NCI-H748 treated with DMSO at 0.1 percent for 48 hours (cell line): Measurements from ENCODE around the gene GPRIN1.
"Not testable (repeated sequence)": the region's sequence is repeated elsewhere in the genome, so short reads cannot be mapped to it uniquely, and the experiment has no call there.

Source experiments
- DNase-seq: peaks from one replicate; lab custom pipeline; 2025; lab: John Stamatoyannopoulos, UW

The GPRIN1 gene

GRCh38 chr5:176597417-176598389, 12.3 kb downstream of the GPRIN1 start:
- no peak for DNase-seq

GRCh38 chr5:176596689-176597416, 13.1 kb downstream of the GPRIN1 start:
- DNase-seq, result no peak

GRCh38 chr5:176596069-176596644, 13.8 kb downstream of the GPRIN1 start:
- no peak for DNase-seq

- no peak for DNase-seq
Observed at GRCh38 chr5:176595386-176595943, 14.5 kb downstream of the GPRIN1 start.

GRCh38 chr5:176594554-176594953, 15.4 kb downstream of the GPRIN1 start:
- DNase-seq, result no peak

GRCh38 chr5:176593273-176593869, 16.6 kb downstream of the GPRIN1 start:
- DNase-seq, result no peak

- DNase-seq, result no peak
Observed at GRCh38 chr5:176592573-176592972, 17.4 kb downstream of the GPRIN1 start.

- DNase-seq, result not testable (repeated sequence)
Observed at GRCh38 chr5:176591667-176592066, 18.3 kb downstream of the GPRIN1 start.

GRCh38 chr5:176590035-176590717, 19.8 kb downstream of the GPRIN1 start:
- DNase-seq, result no peak

- DNase-seq, result no peak
Observed at GRCh38 chr5:176589039-176589769, 20.8 kb downstream of the GPRIN1 start.

- DNase-seq, result no peak
Observed at GRCh38 chr5:176588297-176588696, 21.7 kb downstream of the GPRIN1 start.

GRCh38 chr5:176587398-176587797, 22.6 kb downstream of the GPRIN1 start:
- DNase-seq, result no peak

GRCh38 chr5:176583076-176583475, 26.9 kb downstream of the GPRIN1 start:
- DNase-seq, result no peak

GRCh38 chr5:176581361-176581760, 28.6 kb downstream of the GPRIN1 start:
- DNase-seq, result no peak

- DNase-seq, result no peak
Observed at GRCh38 chr5:176579323-176579722, 30.6 kb downstream of the GPRIN1 start.

- DNase-seq, result peak; percentile 58
Observed at GRCh38 chr5:176578391-176578808, 31.6 kb downstream of the GPRIN1 start.

GRCh38 chr5:176577312-176578176, 32.4 kb downstream of the GPRIN1 start:
- no peak for DNase-seq

- DNase-seq, result no peak
Observed at GRCh38 chr5:176575488-176576422, 34.2 kb downstream of the GPRIN1 start.
